Smooth muscle cell (in vitro differentiated cells): ENCODE data around the gene NANOGP8. TPM values are rescaled to one million over a fixed set of nuclear protein-coding genes. Genes with fewer than 3 reads are reported as not detected.

Experiments
- DNase-seq: peaks from one replicate; lab custom pipeline; 2025; ENCODE audit not compliant: unreplicated experiment; lab: John Stamatoyannopoulos, UW
- H2AFZ ChIP-seq: fragments of 200-600 bp; sonication (generic); 2 replicates; pipeline ENCODE4 v1.6.0; 2016; ENCODE audit warnings: antibody characterized with exemption, low read depth, mild to moderate bottlenecking
- H3F3A ChIP-seq: fragments of 200-600 bp; sonication (generic); 2 replicates; pipeline ENCODE4 v1.6.0; 2017; ENCODE audit warnings: antibody characterized with exemption, low read depth
- H3K27ac ChIP-seq: fragments of 200-600 bp; sonication (generic); 2 replicates; pipeline ENCODE4 v1.5.1; 2016; ENCODE audit warnings: low read depth, mild to moderate bottlenecking
- H3K27me3 ChIP-seq: fragments of 200-600 bp; sonication (generic); 2 replicates; pipeline ENCODE4 v1.6.1; 2016; ENCODE audit warnings: low read depth, mild to moderate bottlenecking
- H3K36me3 ChIP-seq: fragments of 200-600 bp; sonication (generic); 2 replicates; pipeline ENCODE4 v1.5.1; 2016; ENCODE audit warnings: low read depth
- H3K4me1 ChIP-seq: fragments of 200-600 bp; sonication (generic); 2 replicates; pipeline ENCODE4 v1.5.1; 2016; ENCODE audit warnings: low read depth
- H3K4me2 ChIP-seq: fragments of 200-600 bp; sonication (generic); 2 replicates; pipeline ENCODE4 v1.6.0; 2016; ENCODE audit warnings: mild to moderate bottlenecking
- H3K4me3 ChIP-seq: fragments of 200-600 bp; sonication (generic); 2 replicates; pipeline ENCODE4 v1.5.1; 2016; ENCODE audit warnings: mild to moderate bottlenecking
- H3K79me2 ChIP-seq: fragments of 200-600 bp; sonication (generic); 2 replicates; pipeline ENCODE4 v1.6.0; 2016; ENCODE audit warnings: low read depth, mild to moderate bottlenecking
- H3K9ac ChIP-seq: fragments of 200-600 bp; sonication (generic); 2 replicates; pipeline ENCODE4 v1.6.0; 2016; ENCODE audit warnings: low read depth
- H3K9me3 ChIP-seq: fragments of 200-600 bp; sonication (generic); replicated peaks from 2 replicates; pipeline ENCODE4 v1.5.1; 2016; ENCODE audit warnings: low read depth
- H4K20me1 ChIP-seq: fragments of 200-600 bp; sonication (generic); 2 replicates; pipeline ENCODE4 v1.6.0; 2016; ENCODE audit warnings: low read depth
- WGBS: methylation state at CpG from one replicate; pipeline ENCODE4 v1.1.7; 2016; ENCODE audit warnings: low lambda C conversion rate; 5-methylcytosine and 5-hydroxymethylcytosine counted together
- polyA plus RNA-seq: library from polyadenylated mRNA; unstranded; fragments of >200 nt; fragmentation: Nextera tagmentation; extraction: Ambion mirVana; gene quantifications from 2 replicates; pipeline ENCODE4 v1.2.1, GENCODE V29; 2016
- total RNA-seq: library from RNA; depleted of rRNA; stranded (reverse); fragments of >200 nt; gene quantifications from 2 replicates; pipeline ENCODE4 v1.2.3, GENCODE V29; 2014
- TF ChIP-seq, protein P1 (sequence below): fragments of 200-600 bp; sonication (generic); IDR thresholded peaks from 2 replicates; pipeline ENCODE4 v1.5.1; 2017; ENCODE audit warnings: borderline replicate concordance, mild to moderate bottlenecking, antibody characterized with exemption; ENCODE audit not compliant: insufficient read depth, poor library complexity, severe bottlenecking

Gene NANOGP8
- total and polyA plus RNA-seq, 2 experiments from 2014 or later = not detected

DNA sequence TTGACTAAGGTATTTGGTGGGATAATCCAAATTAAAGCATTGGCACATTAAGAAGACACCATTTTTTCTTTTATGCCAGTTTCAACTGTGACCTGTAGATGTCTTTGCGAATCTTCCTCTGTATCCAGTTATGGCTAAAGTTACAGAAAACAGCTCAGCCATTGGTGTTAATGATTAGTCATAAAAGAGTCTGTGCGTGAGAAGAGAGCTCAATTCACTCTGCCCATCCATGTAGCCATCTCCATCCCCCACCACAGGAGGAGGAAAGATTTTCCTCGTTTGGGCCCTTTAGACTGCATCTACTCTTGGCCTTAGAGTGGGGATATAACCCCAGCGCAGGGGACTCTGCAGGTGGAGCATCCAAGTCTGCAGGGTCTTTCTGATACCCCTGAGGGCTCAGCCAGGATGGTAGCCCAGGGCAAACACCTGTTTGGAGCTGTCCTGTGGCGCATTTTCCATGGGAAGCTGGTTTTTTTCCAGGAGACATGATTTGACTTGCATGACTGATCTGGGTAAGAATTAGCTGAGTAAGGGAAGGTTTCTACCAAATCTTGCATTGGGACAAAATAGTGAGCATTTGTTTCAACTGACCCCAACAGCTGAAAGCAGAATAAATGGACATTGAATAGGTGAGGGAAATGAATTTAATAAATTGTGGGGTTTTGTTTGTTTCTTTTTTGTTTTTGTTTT is 29.5 kb downstream of the NANOGP8 start:
- H4K20me1 ChIP-seq = no peaks in the 10 kb centered on the region
- H3F3A ChIP-seq = peaks cover 6% of the 10 kb centered on the region
- H3K27me3 ChIP-seq = no peaks in the 10 kb centered on the region
- DNase-seq = no peak
- H3K9me3 ChIP-seq = no peaks in the 10 kb centered on the region
- H3K79me2 ChIP-seq = no peaks in the 10 kb centered on the region
- H3K27ac ChIP-seq = no peak overlapping the region
- no peak overlapping the region for H3K4me2 ChIP-seq
- H3K36me3 ChIP-seq = no peaks in the 10 kb centered on the region
- TF ChIP-seq, protein P1, sequence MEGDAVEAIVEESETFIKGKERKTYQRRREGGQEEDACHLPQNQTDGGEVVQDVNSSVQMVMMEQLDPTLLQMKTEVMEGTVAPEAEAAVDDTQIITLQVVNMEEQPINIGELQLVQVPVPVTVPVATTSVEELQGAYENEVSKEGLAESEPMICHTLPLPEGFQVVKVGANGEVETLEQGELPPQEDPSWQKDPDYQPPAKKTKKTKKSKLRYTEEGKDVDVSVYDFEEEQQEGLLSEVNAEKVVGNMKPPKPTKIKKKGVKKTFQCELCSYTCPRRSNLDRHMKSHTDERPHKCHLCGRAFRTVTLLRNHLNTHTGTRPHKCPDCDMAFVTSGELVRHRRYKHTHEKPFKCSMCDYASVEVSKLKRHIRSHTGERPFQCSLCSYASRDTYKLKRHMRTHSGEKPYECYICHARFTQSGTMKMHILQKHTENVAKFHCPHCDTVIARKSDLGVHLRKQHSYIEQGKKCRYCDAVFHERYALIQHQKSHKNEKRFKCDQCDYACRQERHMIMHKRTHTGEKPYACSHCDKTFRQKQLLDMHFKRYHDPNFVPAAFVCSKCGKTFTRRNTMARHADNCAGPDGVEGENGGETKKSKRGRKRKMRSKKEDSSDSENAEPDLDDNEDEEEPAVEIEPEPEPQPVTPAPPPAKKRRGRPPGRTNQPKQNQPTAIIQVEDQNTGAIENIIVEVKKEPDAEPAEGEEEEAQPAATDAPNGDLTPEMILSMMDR = no peak
- H3K4me1 ChIP-seq = no peaks in the 10 kb centered on the region
- WGBS = 88% methylated on average over 5 of the region's 5 CpGs
- H3K4me3 ChIP-seq = no peak overlapping the region
- no peak overlapping the region for H2AFZ ChIP-seq
- H3K9ac ChIP-seq = no peak overlapping the region

DNA sequence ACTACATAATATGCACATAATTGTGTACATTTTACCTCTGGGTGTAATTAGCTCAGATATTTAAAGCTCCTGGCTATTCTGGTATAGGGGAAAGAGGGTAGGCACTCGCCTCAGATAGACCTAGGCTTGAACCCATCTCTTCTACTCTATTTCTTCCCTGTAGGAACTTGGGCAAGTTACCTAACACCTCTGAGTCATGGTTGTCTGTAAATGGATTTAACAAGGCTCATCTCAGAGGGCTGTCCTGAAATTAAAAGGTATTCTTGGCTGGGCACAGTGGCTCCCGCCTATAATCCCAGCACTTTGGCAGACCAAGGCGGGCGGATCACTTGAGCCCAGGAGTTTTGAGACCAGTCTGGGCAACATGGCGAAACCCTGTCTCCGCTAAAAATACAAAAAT is 30.7 kb downstream of the NANOGP8 start:
- H3K79me2 ChIP-seq = no peaks in the 10 kb centered on the region
- no peak overlapping the region for H3K4me3 ChIP-seq
- H3K36me3 ChIP-seq = no peaks in the 10 kb centered on the region
- no peaks in the 10 kb centered on the region for H4K20me1 ChIP-seq
- H3K27ac ChIP-seq = no peak overlapping the region
- H3K9ac ChIP-seq = no peak overlapping the region
- H3K4me1 ChIP-seq = no peaks in the 10 kb centered on the region
- peaks cover 6% of the 10 kb centered on the region for H3F3A ChIP-seq
- no peaks in the 10 kb centered on the region for H3K9me3 ChIP-seq
- 93% methylated on average over 6 of the region's 6 CpGs for WGBS
- H3K27me3 ChIP-seq = no peaks in the 10 kb centered on the region
- no peak for DNase-seq
- no peak overlapping the region for H2AFZ ChIP-seq
- no peak overlapping the region for H3K4me2 ChIP-seq
- TF ChIP-seq, protein P1 = no peak

DNA sequence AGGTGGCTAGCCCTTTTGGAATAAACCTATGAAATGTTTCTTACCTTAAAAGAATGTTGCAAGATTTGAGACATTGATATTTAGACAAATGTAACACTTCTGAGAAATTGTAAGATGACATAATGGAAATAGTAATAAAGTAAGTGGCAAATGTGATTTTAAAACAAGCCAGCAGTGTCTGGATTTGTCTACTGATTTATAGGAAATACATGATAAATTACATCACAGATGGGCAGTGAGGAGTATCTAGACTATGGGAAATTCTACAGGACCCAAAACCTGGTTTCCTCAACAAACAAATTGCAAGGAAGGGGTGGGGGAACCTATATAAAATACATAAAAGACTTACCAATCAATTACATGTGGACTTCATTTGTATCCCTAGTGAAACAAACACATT is 37.1 kb downstream of the NANOGP8 start:
- no peak for DNase-seq
- H3K4me3 ChIP-seq = no peak overlapping the region
- H2AFZ ChIP-seq = no peak overlapping the region
- no peaks in the 10 kb centered on the region for H3K9me3 ChIP-seq
- TF ChIP-seq, protein P1 = no peak
- H3K27me3 ChIP-seq = no peaks in the 10 kb centered on the region
- H3K4me2 ChIP-seq = no peak overlapping the region
- H4K20me1 ChIP-seq = no peaks in the 10 kb centered on the region
- H3F3A ChIP-seq = no peaks in the 10 kb centered on the region
- H3K4me1 ChIP-seq = no peaks in the 10 kb centered on the region
- no peak overlapping the region for H3K27ac ChIP-seq
- H3K79me2 ChIP-seq = no peaks in the 10 kb centered on the region
- H3K9ac ChIP-seq = no peak overlapping the region
- H3K36me3 ChIP-seq = no peaks in the 10 kb centered on the region

DNA sequence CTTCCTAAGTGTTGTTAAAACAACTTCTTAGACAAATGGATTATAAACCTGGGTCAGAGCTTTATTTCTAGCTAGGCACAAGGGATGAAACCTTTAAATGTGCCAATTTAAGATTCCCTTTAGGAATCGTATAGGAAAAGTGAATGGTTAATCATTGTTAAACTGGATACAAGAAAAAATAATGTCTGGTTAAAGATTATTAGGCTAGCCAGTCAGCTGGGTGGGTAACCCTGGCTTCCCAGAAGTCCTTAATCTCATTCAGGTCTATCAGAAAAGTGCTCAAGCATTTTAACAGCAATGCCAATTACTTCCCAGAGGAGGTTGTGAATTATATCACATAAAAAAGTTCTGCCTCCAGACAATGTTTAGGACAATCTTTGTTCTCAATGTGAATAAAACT is 37.6 kb downstream of the NANOGP8 start:
- no peaks in the 10 kb centered on the region for H3F3A ChIP-seq
- no peaks in the 10 kb centered on the region for H3K27me3 ChIP-seq
- no peaks in the 10 kb centered on the region for H3K36me3 ChIP-seq
- H3K27ac ChIP-seq = no peak overlapping the region
- no peaks in the 10 kb centered on the region for H3K4me1 ChIP-seq
- H3K79me2 ChIP-seq = no peaks in the 10 kb centered on the region
- no peak overlapping the region for H3K4me3 ChIP-seq
- H4K20me1 ChIP-seq = no peaks in the 10 kb centered on the region
- TF ChIP-seq, protein P1 = no peak
- WGBS = 84% methylated on average over 1 of the region's 1 CpG
- H3K4me2 ChIP-seq = no peak overlapping the region
- no peak overlapping the region for H2AFZ ChIP-seq
- DNase-seq = no peak
- no peaks in the 10 kb centered on the region for H3K9me3 ChIP-seq
- no peak overlapping the region for H3K9ac ChIP-seq
